H9 (cell line): Measurements from ENCODE around the gene GOLGA6A. TPM values are rescaled to one million over a fixed set of nuclear protein-coding genes. Genes with fewer than 3 reads are reported as not detected.

Experiments used
- DNase-seq: peaks from one replicate; pipeline ENCODE4 v3.0.0-alpha.2; 2017
- H2AFZ ChIP-seq: one replicate; pipeline ENCODE4 v1.6.1; 2013; ENCODE audit warnings: mild to moderate bottlenecking, low read length, control low read depth, moderate library complexity
- H2AK5ac ChIP-seq: 2 replicates; pipeline ENCODE4 v1.6.1; 2013; ENCODE audit warnings: low read length, control low read depth, mixed read lengths; ENCODE audit not compliant: insufficient read length
- H2BK120ac ChIP-seq: one replicate; pipeline ENCODE4 v1.6.1; 2013; ENCODE audit warnings: low read depth, mild to moderate bottlenecking, low read length, control low read depth, inconsistent platforms; ENCODE audit not compliant: poor library complexity, severe bottlenecking
- H2BK12ac ChIP-seq: 2 replicates; pipeline ENCODE4 v1.6.1; 2013; ENCODE audit warnings: low read length, control low read depth, mixed read lengths, low read depth; ENCODE audit not compliant: insufficient read length
- H2BK15ac ChIP-seq: 2 replicates; pipeline ENCODE4 v1.6.1; 2013; ENCODE audit warnings: low read depth, low read length, control low read depth
- H2BK20ac ChIP-seq: one replicate; pipeline ENCODE4 v1.6.1; 2013; ENCODE audit warnings: low read depth, mild to moderate bottlenecking, low read length, control low read depth, inconsistent platforms; ENCODE audit not compliant: poor library complexity, severe bottlenecking
- H2BK5ac ChIP-seq: 2 replicates; pipeline ENCODE4 v1.6.1; 2013; ENCODE audit warnings: low read length, control low read depth, mixed read lengths; ENCODE audit not compliant: insufficient read length
- H3K14ac ChIP-seq: 2 replicates; pipeline ENCODE4 v1.6.1; 2013; ENCODE audit warnings: low read length, control low read depth; ENCODE audit not compliant: insufficient read depth
- H3K18ac ChIP-seq: 2 replicates; pipeline ENCODE4 v1.6.1; 2013; ENCODE audit warnings: low read depth, mild to moderate bottlenecking, mixed read lengths, low read length, control low read depth; ENCODE audit not compliant: insufficient read length
- H3K23ac ChIP-seq: 2 replicates; pipeline ENCODE4 v1.6.1; 2013; ENCODE audit warnings: low read length, control low read depth, mixed read lengths, low read depth; ENCODE audit not compliant: insufficient read length
- H3K23me2 ChIP-seq: 2 replicates; pipeline ENCODE4 v1.6.1; 2013; ENCODE audit warnings: low read depth, mild to moderate bottlenecking, mixed read lengths, low read length, control low read depth; ENCODE audit not compliant: insufficient read length, poor library complexity, severe bottlenecking
- H3K27ac ChIP-seq: 2 replicates; pipeline ENCODE4 v1.5.1; 2013; ENCODE audit warnings: low read length, control low read depth, mixed read lengths, low read depth; ENCODE audit not compliant: insufficient read length
- H3K27me3 ChIP-seq: 2 replicates; pipeline ENCODE4 v1.6.1; 2013; ENCODE audit warnings: low read length, control low read depth, inconsistent platforms; ENCODE audit not compliant: insufficient read depth
- H3K4ac ChIP-seq: 2 replicates; pipeline ENCODE4 v1.6.1; 2013; ENCODE audit warnings: low read depth, mild to moderate bottlenecking, control low read depth, inconsistent platforms, low read length, moderate library complexity
- H3K4me1 ChIP-seq: 2 replicates; pipeline ENCODE4 v1.6.1; 2013; ENCODE audit warnings: low read length, control low read depth, inconsistent platforms; ENCODE audit not compliant: insufficient read depth
- H3K4me2 ChIP-seq: 2 replicates; pipeline ENCODE4 v1.6.1; 2013; ENCODE audit warnings: low read length, control low read depth, mixed read lengths; ENCODE audit not compliant: insufficient read length, insufficient read depth
- H3K56ac ChIP-seq: 2 replicates; pipeline ENCODE4 v1.6.1; 2013; ENCODE audit warnings: low read depth, mild to moderate bottlenecking, mixed read lengths, low read length, control low read depth; ENCODE audit not compliant: insufficient read length
- H3K79me1 ChIP-seq: 2 replicates; pipeline ENCODE4 v1.6.1; 2013; ENCODE audit warnings: low read depth, mild to moderate bottlenecking, moderate library complexity, low read length, control low read depth, inconsistent platforms; ENCODE audit not compliant: insufficient read depth, poor library complexity, severe bottlenecking
- H3K79me2 ChIP-seq: 2 replicates; pipeline ENCODE4 v1.6.1; 2013; ENCODE audit warnings: low read length, control low read depth, inconsistent platforms; ENCODE audit not compliant: insufficient read depth
- H3K9ac ChIP-seq: 2 replicates; pipeline ENCODE4 v1.6.1; 2013; ENCODE audit warnings: low read length, control low read depth, mixed read lengths; ENCODE audit not compliant: insufficient read length; ENCODE audit errors: extremely low read depth
- H3K9me3 ChIP-seq: one replicate; pipeline ENCODE4 v1.6.1; 2013; ENCODE audit warnings: low read depth, low read length, inconsistent platforms; ENCODE audit not compliant: control insufficient read depth
- H3T11ph ChIP-seq: one replicate; pipeline ENCODE4 v1.6.1; 2013; ENCODE audit warnings: mild to moderate bottlenecking, low read length, control low read depth, inconsistent platforms
- H4K20me1 ChIP-seq: one replicate; pipeline ENCODE4 v1.6.1; 2013; ENCODE audit not compliant: control insufficient read depth, insufficient read length, insufficient read depth
- H4K5ac ChIP-seq: 2 replicates; pipeline ENCODE4 v1.6.1; 2013; ENCODE audit warnings: low read depth, mild to moderate bottlenecking, mixed read lengths, low read length, control low read depth; ENCODE audit not compliant: insufficient read length
- H4K8ac ChIP-seq: replicated peaks from 2 replicates; pipeline ENCODE4 v1.6.1; 2013; ENCODE audit warnings: low read length, control low read depth, mixed read lengths, low read depth; ENCODE audit not compliant: insufficient read length
- H4K91ac ChIP-seq: 2 replicates; pipeline ENCODE4 v1.6.1; 2013; ENCODE audit warnings: low read depth, mild to moderate bottlenecking, moderate library complexity, mixed read lengths, low read length, control low read depth; ENCODE audit not compliant: insufficient read length
- H3K27ac Mint-ChIP-seq, 3 experiments: 2 replicates in 2 of 3; 3 replicates in 1 of 3; pipeline ENCODE4 v1.8.0; 2020 to 2021; ENCODE audit warnings: mixed read lengths in 3 of 3, mild to moderate bottlenecking in 1 of 3, moderate library complexity in 1 of 3
- H3K27me3 Mint-ChIP-seq: 2 replicates; pipeline ENCODE4 v1.8.0; 2021; ENCODE audit warnings: low read depth, mild to moderate bottlenecking, moderate library complexity, mixed read lengths
- H3K36me3 Mint-ChIP-seq, 3 experiments: 2 replicates in 2 of 3; 3 replicates in 1 of 3; pipeline ENCODE4 v1.8.0; 2020 to 2021; ENCODE audit warnings: low read depth in 3 of 3, mixed read lengths in 3 of 3; ENCODE audit not compliant: insufficient read depth in 1 of 3
- H3K4me1 Mint-ChIP-seq, 2 experiments: 2 replicates each; pipeline ENCODE4 v1.8.0; 2020; ENCODE audit warnings: mixed read lengths in 2 of 2
- H3K4me3 Mint-ChIP-seq, 2 experiments: 2 replicates in 1 of 2; 3 replicates in 1 of 2; pipeline ENCODE4 v1.8.0; 2020 to 2021; ENCODE audit warnings: mild to moderate bottlenecking in 2 of 2, mixed read lengths in 2 of 2, moderate library complexity in 1 of 2
- H3K9me3 Mint-ChIP-seq, 2 experiments: 2 replicates in 1 of 2; 3 replicates in 1 of 2; pipeline ENCODE4 v1.8.0; 2020; ENCODE audit warnings: mild to moderate bottlenecking in 2 of 2, mixed read lengths in 2 of 2, moderate library complexity in 1 of 2
- CTCF ChIP-seq: fragments of 200-600 bp; sonication (generic); conservative IDR thresholded peaks from 3 replicates; pipeline ENCODE4 v1.8.0; 2021; ENCODE audit warnings: antibody characterized with exemption, mild to moderate bottlenecking
- WGBS: extraction: QIAGEN DNeasy Blood & Tissue Kit; methylation state at CpG from one replicate; pipeline ENCODE4 v1.1.7; 2013; ENCODE audit warnings: missing lambda C conversion rate, low lambda C conversion rate, mixed read lengths; ENCODE audit not compliant: insufficient read length; ENCODE audit errors: extremely low coverage; 5-methylcytosine and 5-hydroxymethylcytosine counted together
- total RNA-seq: library from RNA; stranded (reverse); gene quantifications from 2 replicates; pipeline ENCODE4 v1.2.1, GENCODE V29; 2021

The GOLGA6A gene
- total RNA-seq, 1 experiment from 2014 or later, result 0.72 TPM

- peaks cover 2 to 6% of the 10 kb centered on the region in 2 experiments; a peak in 2 of 5 replicates for H3K9me3 Mint-ChIP-seq
- Histone ChIP-seq H3K4me2 (peak overlapping the region; percentile 82), H3T11ph (no peak overlapping the region), H3K56ac (no peak overlapping the region), H2BK120ac (no peak overlapping the region), H2BK5ac (no peak overlapping the region), H3K23ac (no peak overlapping the region), H4K20me1 (peaks cover 4% of the 10 kb centered on the region), H2BK12ac (no peak overlapping the region), H2AK5ac (no peak overlapping the region), H3K23me2 (peaks cover 26% of the 10 kb centered on the region), H3K9me3 (no peaks in the 10 kb centered on the region), H4K8ac (no peak overlapping the region), H3K18ac (no peak overlapping the region), H3K9ac (no peak overlapping the region), H3K27ac (no peak overlapping the region), H3K4ac (no peak overlapping the region), H2AFZ (no peak overlapping the region), H3K27me3 (peaks cover 76% of the 10 kb centered on the region), H2BK20ac (no peak overlapping the region), H3K14ac (no peak overlapping the region; the same call in 1 of the 2 replicates), H4K5ac (no peak overlapping the region), H2BK15ac (no peak overlapping the region), H3K4me1 (no peaks in the 10 kb centered on the region; the same call in 1 of the 2 replicates), H3K79me2 (no peaks in the 10 kb centered on the region), H4K91ac (no peak overlapping the region), H3K79me1 (no peaks in the 10 kb centered on the region)
- peak overlapping the region in 1 of 2 experiments; percentile 78; a peak in 3 of 5 replicates for H3K4me3 Mint-ChIP-seq
- no peak for TF ChIP-seq CTCF
- no peak for DNase-seq
- peaks cover 0 to 1% (median 0%) of the 10 kb centered on the region in 3 experiments; a peak in 3 of 7 replicates for H3K36me3 Mint-ChIP-seq
- H3K4me1 Mint-ChIP-seq, result peaks cover 54 to 67% of the 10 kb centered on the region in 2 experiments
- H3K27ac Mint-ChIP-seq, result no peak overlapping the region
- H3K27me3 Mint-ChIP-seq, result peaks cover 99% of the 10 kb centered on the region
- no CpG with 5 or more reads among the region's 28 CpGs for WGBS
Measured at GRCh38 chr15:74130849-74131627, 48.7 kb upstream of the GOLGA6A start.
